ELR (cell line): Measurements from ENCODE around the gene KIF4A.
"Not testable (repeated sequence)": the region's sequence is repeated elsewhere in the genome, so short reads cannot be mapped to it uniquely, and the experiment has no call there.

Source experiments
- DNase-seq: peaks from one replicate; pipeline ENCODE4 v3.0.0-alpha.2; 2015; ENCODE audit warnings: low read depth

The KIF4A gene, protein sequence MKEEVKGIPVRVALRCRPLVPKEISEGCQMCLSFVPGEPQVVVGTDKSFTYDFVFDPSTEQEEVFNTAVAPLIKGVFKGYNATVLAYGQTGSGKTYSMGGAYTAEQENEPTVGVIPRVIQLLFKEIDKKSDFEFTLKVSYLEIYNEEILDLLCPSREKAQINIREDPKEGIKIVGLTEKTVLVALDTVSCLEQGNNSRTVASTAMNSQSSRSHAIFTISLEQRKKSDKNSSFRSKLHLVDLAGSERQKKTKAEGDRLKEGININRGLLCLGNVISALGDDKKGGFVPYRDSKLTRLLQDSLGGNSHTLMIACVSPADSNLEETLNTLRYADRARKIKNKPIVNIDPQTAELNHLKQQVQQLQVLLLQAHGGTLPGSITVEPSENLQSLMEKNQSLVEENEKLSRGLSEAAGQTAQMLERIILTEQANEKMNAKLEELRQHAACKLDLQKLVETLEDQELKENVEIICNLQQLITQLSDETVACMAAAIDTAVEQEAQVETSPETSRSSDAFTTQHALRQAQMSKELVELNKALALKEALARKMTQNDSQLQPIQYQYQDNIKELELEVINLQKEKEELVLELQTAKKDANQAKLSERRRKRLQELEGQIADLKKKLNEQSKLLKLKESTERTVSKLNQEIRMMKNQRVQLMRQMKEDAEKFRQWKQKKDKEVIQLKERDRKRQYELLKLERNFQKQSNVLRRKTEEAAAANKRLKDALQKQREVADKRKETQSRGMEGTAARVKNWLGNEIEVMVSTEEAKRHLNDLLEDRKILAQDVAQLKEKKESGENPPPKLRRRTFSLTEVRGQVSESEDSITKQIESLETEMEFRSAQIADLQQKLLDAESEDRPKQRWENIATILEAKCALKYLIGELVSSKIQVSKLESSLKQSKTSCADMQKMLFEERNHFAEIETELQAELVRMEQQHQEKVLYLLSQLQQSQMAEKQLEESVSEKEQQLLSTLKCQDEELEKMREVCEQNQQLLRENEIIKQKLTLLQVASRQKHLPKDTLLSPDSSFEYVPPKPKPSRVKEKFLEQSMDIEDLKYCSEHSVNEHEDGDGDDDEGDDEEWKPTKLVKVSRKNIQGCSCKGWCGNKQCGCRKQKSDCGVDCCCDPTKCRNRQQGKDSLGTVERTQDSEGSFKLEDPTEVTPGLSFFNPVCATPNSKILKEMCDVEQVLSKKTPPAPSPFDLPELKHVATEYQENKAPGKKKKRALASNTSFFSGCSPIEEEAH

DNA sequence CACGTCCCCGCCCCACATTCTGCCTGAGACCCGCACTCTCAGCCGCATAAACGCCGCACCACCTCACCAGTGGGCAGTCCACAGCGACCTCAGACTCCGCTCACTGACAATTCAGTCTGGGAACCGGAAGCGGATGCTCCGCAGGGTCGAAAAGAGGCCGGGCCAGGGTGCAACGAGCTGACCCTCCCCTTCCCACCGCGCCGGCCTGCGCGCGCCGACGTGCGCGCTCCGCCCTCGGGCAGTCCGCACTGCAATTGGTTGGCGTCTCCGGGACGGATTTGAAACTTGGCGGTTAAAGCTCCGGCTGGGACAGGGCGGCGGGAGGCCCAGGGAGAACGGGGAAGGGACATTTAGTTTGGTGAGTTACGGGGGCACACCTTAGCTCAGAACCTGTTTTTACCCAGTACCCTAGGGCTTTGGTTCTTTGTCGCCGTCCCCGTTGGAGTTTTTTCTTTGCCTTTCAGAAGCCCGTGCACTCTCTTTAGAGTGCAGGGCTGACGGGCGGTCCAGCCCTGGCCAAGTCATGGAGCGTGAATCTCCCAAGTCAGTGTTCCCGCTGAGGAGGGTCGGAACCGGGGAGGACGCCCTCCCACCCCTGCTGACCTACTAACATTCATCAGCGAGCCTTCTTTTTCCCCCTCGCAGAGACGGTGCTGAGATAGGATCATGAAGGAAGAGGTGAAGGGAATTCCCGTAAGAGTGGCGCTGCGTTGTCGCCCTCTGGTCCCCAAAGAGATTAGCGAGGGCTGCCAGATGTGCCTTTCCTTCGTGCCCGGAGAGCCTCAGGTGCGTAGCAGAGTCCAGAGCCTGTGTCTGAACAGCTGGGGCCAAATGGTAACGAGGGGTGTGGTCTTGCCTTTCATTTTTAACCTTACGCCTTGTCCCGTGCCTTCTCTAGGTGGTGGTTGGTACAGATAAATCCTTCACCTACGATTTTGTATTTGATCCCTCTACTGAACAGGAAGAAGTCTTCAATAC lies at the start of gene KIF4A, which contains the start of gene PDZD11:
TSS of gene KIF4A (plus strand) at position 312 of the 978 bp plus-strand sequence. CDS start at position 667, 355 bp downstream.
TSS of gene PDZD11 (minus strand) at position 135 of the 978 bp plus-strand sequence. CDS start 586 bp downstream, outside the sequence.
- DNase-seq = peak; percentile 86

DNA sequence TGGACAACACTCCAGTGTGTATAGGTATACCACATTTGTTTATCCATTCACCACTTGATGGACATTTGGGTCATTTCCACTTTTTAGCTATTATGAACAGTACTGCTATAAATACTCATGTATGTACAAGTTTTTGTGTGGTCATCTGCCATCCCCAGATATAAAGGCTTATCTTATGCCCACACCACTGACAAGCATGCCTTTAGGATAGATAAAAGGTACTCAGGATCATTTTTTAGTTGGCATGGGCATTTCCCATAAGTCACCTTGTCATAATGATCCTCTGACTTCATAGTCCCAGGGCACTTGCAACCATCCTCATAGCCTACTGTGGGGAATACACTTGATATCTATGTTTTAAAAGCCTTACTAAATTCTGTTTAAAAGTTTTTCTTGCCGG lies 49.2 kb upstream of the KIF4A start:
- no peak for DNase-seq

DNA sequence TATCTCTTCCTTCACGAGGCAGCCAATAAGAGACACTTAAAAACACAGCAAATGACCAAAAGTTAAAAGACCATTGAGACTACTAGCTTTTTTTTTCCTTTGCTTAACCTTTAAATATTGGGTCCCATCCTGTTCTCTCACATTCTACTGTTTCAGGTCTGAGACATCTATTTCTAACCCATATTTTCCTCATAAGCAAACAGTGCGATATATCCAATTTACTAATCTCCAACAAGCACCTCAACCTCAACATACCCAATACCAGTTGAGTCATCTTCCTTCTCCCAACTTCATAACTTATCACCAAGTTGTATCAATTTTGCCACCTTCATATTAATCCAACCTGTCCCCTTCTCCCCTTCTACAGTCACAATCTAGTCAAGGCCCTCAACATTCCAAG lies 48.4 kb upstream of the KIF4A start:
- DNase-seq = no peak

DNA sequence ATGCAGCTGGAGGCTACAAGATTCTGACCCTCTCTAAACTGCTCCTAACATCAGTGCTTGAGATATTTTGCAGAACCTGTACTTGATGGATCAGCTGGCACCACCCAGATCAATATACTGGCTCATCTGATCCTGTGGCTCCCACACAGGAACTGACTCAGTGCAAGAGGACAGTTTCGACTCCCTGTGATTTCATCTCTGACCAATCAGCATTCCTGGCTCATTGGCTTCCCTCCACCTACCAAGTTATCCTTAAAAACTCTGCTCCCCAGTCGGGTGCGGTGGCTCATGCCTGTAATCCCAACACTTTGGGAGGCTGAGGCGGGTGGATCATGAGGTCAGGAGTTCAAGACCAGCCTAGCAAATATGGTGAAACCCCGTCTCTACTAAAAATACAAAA lies 46.3 kb upstream of the KIF4A start:
- DNase-seq = peak; percentile 51

DNA sequence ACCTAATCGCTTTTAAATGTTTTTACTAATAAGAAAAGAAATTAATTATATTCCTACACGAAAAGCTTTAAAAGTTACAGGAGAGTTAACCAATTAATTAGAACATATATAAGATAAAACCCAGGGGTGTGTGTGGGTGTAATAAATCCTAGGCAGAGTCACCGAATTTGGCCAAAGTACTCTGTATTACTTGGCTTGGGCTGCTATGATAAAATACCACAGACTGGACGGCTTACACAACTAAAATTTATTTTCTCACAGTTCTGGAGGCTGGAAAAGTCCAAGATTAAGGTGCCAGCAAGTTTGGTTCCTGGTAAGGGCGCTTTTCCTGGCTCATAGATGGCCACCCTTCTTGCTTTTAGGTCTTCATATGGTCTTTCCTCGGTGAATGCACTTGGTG lies 45.0 kb upstream of the KIF4A start:
- DNase-seq = no peak

DNA sequence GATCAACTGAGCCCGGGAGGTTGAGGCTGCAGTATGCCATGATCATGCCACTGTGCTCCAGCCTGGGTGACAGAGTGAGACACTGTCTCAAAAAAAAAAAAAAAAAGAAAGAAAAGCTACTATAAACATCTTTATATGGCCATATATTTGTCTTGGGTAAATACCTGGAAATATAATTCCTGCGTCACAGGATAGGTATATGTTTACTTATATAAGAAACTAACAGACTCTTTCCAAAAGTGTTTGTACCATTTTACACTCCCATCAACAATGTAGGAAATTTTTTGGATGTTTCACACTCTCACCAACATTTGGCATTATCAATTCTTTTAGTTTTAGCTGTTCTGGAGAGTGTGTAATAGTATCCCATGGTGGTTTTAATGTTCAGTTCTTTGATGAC lies 42.7 kb upstream of the KIF4A start:
- no peak for DNase-seq

DNA sequence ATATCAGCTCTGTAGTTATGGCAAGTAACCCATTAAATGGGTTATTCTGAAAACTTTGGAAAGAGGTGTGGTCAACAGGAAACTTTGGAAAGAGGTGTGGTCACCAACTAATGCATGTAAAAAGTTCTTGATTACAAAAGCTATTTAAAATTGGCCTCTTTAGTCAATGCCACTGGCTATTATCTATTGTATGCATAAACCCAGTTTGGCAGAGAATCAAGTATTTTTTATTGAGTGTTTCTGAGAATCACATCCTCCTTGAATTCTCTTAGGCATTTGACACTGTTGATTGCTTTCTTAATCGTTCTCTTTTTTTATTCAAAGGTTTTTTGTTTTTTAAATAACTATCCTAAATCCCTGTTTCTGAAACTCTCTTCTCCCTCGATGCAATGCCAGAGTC lies 37.4 kb upstream of the KIF4A start:
- DNase-seq = no peak

DNA sequence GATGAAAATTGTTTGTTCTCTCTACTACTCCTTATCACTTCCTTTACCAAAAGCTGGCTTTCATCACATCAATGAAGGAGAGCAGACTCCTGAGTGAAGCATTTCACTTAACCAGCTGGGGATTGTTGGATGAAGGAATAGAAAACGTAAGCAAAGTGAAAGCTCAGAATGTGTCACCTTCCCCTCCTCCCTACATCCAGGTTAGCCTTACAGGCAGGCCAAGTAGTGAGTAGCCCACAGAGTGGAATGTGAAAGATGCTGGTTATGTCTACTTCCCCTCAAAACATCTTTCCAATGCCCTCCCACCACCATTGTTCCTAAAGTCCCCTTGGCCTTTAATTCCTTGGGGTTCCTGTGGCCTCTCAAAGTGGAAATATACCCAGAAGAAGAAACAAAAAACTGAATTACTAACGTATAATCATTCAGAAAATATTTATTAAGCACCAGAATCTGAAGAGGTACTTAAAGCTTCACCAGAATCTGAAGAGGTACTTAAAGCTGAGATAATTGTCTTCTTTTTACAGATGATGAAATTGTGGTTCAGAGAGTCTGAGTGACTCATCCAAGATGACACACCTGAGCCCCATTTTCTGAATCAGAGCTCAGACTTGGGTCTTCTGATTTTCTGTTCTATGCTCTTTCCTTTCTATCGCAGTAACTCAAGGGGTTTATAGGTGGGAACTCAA lies 36.4 kb upstream of the KIF4A start:
- peak; percentile 62 for DNase-seq

DNA sequence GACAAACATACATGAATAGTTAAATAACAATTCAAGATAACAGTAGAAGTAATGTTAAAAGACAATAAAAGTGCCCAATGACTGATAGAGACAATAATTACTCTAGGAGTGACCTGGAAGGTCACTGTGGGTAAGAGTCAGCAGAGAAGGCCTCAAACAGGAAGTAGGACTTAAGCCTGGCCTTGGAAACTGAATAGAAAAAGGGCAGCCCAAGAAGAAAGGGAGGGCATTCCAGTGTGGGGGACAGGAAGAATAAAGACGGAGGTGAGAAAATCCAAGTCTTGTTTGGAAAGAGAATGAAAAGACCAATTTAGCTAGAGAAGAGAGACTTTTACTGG lies 35.9 kb upstream of the KIF4A start:
- DNase-seq = peak; percentile 54

DNA sequence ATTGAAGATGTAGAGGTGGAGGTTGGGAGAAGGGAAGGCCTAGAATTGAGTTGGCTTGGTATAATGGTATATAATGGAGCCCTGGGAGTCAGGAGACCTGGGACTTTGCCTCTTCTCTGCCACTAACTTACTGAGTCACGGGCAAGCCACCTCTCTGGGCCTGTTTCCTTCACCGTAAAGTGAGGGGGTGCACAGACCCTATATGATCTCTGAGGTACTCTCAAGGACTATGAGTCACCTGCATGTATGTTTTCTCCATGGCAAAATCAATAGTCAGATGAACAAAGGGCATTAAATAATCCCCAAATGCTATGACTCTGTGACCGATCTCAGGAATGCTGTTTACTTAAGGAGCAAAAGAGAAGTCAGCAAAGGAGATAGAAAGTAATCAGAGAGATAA lies 35.0 kb upstream of the KIF4A start:
- peak; percentile 2 for DNase-seq

DNA sequence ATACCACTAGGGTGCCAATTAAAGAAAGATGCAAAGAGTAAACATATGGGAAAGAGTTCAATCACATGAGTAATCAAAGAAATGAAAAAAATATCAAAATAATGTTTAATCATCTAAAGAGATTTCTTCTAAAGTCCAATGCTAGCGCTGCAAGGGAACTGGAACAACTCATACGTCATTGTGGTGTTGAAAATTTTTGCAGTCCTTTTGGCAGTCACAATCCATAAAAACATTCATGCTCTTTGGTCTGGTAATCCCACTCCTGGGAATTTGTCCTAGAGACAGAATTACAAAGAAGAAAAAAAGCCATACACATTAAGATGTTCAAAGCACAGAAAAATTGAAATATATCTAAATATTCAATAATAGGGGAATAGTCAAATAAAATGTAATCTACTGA lies 34.5 kb upstream of the KIF4A start:
- DNase-seq = no peak

DNA sequence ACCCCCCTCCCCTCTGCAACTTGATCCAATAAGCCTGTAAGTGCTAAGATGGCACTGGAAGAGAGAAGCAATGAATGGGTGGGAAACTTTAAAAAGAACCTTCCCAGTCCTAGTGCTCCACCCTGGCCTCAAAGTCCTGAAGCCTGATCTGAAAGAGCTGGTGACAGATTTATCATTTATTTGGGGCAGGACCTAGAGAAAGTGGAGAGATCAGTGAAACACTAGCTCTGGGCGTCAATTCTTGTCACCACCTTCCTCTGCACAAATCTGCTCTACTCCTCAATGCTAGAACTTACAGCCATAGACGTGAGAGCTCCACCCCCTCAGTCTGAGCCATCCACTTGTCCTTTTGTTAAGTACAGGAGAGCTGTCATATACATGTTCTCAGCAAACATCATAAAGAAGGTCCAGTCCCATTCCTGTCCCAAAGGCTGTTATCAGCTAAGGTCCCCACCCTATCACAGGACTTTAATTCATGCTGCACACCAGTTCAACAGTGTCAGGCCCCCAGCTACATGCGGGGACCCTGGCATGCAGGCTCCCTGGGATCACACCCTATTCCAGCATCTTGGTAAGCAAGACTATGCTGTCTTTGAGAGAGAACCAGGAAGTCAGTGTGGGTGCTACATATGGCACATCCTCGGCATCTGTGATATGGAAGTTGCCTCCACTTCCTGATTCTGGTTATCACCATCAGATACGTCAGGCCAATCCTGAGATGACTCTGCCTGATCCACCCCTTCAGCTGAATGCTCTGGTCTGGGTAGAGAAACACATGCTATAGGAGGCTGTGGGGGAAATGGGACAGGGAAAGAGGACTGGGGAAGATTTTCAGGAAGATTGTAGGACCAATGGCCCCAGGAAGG lies 32.2 kb upstream of the KIF4A start:
- DNase-seq = no peak

DNA sequence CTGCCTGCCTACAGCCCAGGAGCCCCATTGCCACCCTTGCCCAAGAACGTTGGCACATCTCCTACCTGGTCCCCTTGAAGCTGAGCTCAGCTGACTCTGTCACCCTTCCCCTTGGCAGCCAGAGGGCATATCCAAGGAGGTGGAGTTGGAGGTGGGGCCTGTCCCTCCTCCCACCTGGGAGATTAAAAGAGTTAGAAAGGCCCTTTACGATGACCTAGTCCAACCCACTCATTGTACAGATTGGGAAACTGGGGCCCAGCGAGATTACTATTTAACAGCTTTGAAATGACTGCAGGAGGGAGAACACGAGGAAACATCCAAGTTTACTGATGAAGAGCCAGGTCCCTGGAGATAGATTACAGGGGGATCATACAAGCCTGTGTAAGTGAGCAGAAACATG lies 29.8 kb upstream of the KIF4A start, which contains the start of gene P2RY4:
TSS of gene P2RY4 (minus strand) at position 101 of the 400 bp plus-strand sequence. CDS start 580 bp downstream, outside the sequence.
- DNase-seq = no peak

DNA sequence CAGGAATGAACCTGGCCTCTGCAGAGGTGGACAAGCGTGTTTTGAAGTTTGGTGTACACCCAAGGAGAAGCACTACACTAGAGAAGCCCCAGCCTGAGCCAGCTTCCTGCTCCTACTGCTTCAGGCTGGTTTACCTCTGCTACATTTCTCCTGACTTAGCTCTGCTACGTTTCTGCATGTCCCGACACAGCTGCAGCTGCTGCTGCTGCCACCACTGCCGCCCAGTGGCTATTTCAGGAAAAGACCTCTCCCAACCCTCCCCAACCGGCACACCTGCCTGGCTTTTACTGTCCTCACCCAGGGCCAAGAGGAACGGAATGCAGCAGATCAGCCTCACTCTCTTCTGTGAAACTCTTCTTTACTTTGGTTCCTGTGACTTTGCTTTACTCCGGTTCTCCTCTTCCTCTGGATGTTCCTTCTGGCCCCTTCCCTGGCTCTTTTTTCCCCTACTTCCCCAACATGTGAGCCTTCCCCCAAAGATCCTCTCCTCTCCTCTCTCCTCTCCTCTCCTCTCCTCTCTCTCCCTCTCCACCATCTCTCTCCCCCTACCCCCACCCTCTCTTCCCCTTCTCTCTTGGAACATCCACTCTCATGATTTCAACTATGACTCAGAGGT lies 26.8 kb upstream of the KIF4A start:
- DNase-seq = peak; percentile 47

DNA sequence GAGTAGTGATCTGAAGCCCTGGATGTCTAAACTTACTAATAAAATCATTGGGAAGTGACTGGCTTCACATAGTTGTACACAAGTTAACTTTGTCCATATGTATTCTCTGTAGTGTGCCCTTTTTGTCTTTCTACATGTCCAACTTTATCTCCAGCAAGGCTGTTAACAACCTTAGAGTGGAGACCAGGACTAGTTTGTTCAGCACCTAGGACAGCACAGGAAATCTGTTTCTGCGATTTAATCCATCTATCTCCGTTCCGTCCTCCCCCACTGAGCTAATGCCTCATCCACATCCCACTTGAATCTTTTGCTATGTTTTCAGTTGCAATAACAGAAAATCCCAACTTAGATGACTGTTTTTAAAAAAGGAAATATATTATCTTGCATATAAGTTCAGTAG lies 25.1 kb upstream of the KIF4A start:
- no peak for DNase-seq

DNA sequence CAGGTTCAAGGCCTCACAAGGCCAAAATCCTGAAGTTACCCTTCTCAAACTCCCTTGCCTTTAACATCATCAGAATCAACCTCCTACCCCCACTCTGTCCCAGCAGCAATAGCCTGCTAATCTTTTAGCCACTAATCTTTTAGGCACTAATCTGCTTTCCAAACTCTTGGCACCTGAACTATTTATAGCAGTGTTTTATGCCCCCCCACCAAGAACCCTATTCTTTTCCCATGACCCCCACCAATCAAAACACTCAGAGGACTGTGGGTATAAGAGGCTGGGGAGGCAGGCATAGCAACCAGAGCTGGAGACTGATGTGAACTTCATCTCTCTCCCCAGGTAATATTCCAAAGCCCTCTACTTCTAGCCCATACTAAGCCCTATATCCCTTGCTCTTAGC lies 21.9 kb upstream of the KIF4A start, which contains the start of gene ARR3:
TSS of gene ARR3 (plus strand) at position 301 of the 400 bp plus-strand sequence. CDS start 1,052 bp downstream, outside the sequence.
- DNase-seq = no peak

DNA sequence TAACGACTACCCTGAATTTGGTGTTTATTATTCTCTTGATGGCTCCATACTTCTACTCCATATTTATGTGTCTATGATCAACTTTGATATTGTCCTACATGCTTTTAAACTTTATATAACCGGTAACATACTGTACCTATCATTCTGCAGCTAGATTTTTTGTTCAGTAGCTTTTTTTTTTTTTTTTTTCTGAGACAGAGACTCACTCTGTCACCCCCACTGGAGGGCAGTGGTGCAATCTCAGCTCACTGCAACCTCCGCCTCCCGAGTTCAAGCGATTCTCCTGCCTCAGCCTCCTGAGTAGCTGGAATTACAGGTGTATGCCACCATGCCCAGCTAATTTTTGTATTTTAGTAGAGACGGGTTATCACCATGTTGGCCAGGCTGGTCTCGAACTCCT lies 15.9 kb upstream of the KIF4A start:
- DNase-seq = not testable (repeated sequence)

DNA sequence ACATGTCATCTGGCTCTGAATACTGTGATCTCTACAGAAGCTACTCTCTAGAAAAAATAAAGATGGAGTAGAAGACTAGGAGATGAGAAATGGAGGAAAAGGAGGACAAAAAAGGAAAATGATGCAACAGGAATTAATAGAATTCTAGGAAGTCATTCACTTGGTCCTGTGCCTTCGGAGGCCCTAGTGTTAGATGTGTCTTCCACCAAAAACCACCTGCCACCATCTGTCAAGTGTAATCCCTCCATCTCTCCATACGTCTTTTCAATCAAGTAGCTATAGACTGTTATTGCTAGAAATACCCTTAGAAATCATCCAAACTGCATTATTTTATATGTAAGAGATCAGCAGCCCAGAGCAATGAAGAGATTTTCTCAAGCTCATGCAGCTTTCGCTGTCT lies 10.8 kb upstream of the KIF4A start:
- DNase-seq = no peak

DNA sequence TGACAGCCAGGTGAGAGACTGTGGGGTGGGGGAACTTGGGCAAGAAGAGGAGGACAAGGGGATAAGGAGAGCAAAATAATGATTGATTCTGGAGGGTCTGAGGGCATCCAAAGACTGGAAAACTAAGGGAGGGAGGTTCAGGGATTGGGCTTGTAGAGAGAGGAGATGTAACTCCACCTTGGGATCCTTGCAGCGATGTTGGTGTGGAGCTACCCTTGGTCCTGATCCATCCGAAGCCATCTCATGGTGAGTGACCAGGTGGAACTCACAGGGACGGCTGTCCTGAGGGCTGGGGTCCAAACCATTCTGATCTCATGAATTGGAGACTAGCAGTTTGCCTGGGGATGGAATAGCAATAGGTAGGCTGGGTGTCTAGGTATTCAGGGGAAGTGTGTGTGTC lies 9.3 kb upstream of the KIF4A start:
- DNase-seq = no peak
